HG03442 (cell line): ENCODE data around the gene MEGF6.

Experiments
- ATAC-seq: cut with Tn5 transposase; IDR thresholded peaks from one replicate; pipeline ENCODE4 v1.9.1; 2021; ENCODE audit warnings: mild to moderate bottlenecking, moderate library complexity; ENCODE audit not compliant: unreplicated experiment

MEGF6 gene

DNA sequence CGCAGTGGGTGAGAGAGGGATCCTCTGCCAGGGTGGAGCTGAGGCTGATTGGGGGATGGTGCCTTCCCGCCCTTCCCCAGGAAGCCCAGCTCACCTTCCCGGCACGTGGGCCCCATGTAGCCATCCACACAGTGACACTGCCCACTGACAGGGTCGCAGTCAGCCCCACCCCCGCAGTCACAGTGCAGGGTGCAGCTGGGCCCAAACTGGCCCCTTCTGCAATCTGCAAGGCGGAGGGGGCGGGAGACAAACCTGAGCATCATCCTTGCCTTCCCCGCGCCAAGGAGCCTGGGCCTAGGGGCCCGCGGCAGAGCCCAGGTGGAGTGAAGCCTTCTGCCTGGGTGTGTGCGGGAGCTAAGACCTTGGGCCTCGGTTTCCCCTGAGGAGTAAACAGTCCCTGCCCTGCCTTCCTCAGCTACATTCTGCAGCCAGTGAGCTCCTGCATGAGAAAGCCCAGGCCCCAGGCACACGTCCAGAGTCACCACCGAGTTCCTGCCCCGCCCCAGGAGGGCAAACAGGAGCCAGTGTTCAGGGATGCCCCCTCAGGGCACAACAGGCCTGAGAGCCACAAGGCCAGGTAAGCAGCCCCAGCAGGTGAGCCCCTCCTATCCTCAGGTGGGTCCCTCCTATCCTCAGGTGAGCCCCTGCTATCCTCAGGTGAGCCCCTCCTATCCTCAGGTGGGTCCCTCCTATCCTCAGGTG is 118.6 kb downstream of the MEGF6 start:
- no peak for ATAC-seq

DNA sequence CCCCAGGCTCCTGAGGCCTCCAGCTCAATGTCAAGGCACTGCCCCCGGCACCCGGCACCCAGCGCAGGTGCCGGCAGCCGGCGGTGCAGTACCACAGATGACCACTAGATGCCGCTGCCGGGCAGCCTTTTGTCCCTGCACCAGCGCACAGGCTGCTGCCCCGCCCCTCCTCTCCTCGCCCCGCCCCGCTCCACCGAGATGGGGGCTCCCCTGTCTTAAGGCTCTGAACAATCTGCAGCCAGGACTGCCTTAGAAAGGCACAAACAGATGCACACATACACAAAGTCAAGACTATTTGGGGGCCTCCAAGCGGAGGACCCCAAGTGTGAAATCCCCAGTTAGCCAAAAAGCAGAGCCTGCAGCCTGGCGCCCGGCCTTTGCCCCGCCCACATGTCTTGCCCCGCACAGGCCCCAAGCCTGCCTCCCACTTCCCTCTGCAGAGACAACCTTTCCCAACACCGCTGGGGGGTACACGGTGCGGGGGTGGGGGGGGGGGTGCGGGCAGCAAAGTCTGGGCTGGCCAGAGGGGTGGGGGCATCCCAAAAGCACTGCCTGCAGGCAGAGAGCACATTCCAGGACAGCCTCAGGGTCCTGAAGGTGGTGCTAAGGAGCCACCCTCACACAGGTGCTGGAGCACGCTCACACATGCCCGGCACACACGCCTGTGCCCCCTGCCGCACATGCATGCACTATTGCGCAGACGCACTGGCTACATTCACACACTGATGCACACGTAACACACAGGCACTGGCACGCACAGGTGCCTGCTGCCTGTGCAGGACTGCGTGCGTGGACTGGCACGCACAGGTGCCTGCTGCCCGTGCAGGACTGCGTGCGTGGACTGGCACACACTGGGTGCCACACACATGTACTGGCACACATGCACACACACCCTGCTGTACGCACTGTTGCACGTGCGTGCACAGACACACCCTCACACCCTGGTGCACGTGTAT is 119.7 kb downstream of the MEGF6 start:
- no peak for ATAC-seq

DNA sequence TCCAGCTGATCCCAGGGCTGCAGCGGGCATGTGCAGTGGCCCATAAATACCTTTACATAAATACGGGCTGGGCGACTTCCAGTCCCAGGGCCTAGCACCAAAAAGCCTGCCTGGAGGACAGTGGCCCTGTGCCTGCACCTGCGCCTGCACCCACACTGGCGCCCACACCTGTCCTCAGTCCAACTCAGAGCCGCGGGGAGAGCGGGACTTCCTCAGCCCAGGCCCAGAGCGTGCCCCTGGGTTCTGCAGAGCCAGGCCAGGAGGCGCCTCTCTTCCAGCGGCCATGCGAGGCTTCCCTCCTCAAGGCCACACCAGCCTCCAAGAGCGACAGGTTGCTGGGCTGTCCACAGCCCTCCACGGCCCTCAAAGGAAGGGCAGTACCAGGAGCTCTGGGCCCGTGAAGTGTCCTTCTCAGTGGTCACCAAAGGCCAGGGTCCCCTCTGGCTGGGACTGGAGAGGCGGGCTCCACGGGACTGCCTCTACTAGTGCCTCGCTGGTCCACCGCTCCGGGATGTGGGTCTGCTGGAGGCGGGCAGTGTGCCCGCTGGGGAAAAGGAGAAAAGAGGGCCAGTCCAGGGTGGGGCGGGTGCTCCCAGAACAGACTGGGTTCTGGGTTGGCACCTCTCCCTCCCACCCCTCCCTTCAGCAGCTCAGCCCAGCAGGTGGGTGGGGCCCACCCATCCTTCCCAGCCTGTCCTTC is 121.1 kb downstream of the MEGF6 start:
- ATAC-seq: no peak

DNA sequence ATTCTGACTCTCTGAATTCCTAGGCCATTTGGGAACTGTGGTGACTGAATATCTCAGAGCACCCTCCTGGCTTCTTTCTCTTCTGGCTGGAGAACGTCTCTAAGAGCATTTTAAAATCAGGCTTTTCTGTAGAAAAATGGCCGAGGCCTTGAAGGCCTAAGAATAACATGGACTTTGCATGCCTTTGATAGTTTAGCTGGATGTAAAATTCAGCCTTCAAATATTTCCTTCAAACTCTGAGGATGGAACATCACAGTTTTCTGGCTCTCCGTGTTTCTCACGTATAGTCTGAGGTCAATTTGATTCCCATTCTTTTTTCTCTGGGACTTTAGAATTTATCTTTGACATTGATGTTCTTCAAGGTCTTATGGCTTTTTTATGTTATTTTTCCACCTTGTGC is 122.9 kb downstream of the MEGF6 start:
- ATAC-seq: no peak

DNA sequence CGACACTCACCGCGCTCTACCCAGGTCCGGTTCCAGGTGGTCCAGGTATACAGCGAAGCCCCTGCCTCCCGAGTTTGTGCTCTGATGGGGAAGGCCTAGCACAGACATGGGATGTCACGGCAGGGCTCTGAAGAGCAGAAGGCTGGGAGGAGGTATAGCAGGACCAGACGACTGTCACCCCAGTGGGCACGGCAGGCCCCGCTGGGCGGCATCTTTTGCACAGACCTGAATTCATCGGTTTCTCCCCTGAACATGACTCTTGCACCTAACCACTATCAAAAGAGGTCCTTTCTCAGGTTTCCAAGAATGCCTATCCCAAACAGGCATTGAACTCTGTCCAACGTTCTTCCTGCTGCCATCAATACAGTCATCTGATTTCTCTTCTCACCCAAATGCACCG is 126.3 kb downstream of the MEGF6 start:
- no peak for ATAC-seq

DNA sequence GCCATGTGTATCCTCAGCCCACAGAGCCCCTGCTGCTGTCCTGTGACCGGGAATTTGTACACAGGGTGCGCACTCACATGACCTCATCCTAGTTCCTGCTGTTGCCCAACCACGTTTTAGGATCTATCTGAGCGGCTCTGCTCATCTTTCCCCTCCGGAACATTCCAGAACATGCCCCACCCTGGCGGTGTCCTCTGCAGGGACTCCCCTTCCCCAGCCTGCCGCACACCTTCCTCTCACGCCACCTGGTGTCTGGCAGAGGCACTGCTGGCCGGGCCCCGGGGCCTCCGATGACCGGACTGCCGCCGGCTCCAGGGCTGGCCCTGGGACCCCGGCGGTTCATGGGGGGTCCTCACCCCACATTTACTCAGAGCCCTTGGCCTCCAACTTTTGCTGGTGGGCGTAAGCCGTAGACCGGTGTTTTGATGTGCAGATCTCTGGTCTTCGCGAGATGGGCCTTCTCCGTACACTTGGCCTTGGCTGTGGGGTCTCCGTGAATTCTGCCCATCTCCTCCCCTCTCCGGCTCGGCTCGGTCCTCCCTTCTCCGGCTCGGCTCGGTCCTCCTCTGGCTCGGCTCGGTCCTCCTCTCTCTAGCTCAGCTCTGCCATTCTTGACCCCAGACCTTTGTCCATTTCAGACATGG is 127.4 kb downstream of the MEGF6 start:
- no peak for ATAC-seq

DNA sequence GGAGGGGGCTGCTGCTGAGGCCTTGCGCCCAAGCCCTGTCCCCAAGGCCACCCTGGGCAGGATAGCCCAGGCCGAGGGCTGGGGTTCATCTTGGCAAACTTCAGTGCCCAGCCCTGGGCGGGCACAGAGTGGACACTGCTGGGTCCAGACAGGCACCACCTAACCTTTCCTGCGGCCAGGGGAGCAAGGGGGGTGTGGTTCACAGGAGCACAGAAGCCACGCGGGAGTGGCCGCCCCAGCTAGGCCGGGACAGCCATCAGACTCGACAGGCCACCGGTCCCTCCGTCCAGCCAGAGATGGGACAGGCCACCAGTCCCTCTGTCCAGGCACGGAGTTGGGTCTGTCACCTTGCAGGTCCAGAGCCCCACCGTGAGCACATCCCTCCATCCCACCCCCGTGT is 127.9 kb downstream of the MEGF6 start:
- no peak for ATAC-seq

DNA sequence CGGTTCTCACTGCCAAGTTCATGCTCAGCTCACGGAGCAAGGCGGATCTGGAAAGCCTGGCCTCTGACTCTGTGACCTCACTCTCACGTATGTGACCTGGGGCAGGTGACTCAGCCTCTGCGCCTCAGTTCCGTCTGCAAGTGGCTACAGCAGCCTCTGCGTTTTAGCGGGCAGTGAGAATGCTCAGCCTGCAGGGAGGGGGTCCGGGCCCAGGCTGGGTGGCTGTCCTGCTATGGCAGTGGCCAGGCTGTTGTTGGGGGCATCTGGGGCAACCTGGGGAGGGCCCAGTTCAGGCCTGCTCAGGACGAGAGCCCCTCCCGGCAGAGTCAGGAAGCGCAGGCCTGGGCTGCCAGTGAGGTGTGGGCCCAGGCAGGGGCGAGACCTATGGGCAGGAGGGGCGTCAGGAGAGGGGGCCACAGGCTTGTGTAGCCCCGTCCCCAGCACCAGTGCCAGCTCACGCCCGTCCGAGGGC is 128.9 kb downstream of the MEGF6 start:
- ATAC-seq: no peak

DNA sequence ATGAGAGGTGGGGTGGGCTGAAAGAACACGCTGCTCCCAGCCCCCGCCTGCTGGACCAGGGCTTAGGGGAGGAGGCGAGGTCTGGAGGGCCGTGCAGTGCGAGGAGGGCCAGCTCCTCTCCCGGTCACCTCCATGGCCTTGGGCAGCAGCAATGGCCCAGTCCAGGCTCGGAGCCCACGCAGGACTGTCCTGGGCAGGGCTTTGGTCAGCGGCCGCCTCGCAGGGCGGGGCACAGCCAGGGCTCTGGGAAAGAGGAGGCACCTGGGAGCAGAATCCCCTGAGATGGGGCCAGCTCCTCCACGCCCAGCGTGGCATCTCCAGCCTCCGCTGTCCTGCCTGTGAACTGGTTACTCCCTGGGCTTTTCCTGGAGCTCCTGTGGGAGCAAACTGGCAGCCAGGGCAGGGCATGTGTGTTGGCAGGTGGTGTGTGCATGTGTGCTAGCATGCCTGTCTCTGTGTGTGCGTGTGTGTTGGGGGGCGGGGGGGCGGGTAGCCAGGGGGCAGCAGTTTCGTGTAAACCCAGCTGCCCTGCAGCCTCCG is 129.4 kb downstream of the MEGF6 start:
- ATAC-seq: no peak

DNA sequence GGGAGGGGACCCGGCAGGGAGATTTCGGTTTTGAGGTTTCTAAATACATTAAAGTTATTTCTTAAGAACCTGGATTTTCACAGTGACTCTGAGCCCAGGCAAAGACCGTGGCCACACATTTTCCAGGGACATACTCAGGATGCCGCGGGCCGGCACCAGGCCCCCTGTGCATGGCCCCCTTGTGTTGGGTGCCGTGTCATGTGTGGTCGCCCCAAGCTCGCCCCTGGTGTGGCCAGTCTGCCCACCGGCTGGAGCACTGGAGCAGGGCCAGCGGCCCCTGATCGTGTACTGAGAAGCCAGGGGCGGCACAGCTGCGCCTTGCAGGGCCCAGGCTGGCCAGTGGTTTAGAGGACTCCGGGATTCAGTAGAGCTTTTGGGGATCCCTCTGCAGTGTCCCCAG is 130.3 kb downstream of the MEGF6 start:
- ATAC-seq: no peak

DNA sequence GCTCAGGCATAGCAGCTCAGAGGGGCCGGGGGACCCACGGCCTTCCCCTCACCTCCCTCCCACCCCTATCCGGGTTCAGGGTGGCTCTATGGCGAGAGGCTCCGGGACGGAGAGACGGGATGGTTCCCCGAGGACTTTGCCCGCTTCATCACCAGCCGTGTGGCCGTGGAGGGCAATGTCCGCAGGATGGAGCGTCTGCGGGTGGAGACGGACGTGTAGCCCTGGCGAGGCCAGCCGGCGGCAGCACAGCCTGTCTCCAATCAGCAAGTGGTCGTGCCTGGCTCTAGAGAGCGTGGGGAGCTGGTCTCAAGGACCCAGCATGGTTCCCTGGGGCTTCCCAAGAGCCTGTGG is 131.0 kb downstream of the MEGF6 start:
- ATAC-seq: no peak

DNA sequence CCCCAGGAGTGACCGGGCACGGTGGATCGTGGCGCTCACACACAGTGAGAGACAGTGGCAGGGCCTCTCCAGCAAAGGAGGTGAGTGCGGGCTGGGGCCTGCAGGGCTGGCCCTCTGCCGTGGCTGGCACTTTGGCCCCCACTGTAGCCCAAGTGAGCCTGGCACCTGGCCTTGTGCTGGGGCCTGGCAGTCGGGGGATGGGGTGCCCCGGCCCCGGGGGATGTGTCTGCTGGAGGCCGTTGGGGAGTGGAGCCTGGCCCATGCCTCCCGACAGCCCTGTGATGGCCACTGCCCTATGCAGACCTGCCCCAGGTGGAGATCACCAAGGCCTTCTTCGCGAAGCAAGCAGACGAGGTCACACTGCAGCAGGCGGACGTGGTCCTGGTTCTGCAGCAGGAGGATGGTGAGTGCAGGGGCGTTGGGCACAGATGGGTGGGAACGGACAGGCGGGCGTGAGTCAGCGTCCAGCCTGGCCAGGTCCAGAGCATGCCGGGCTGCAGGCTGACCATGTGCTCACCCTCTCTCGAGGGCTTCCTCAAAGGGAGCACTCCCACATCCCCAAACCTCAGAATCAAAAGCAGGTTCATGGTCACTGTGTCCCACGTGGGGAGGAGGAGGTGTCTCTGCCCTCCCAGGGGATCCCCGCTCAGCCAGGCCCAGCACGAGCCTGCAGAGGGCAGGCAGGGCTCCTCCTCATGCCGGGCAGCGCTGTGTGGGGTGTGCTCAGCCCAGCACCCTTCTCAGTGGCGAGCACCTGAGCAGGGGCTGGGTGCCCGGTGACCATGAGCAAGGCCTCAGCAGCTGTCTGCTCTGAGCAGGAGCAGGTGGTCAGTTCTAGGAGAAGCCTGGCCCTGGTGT is 131.6 kb downstream of the MEGF6 start:
- no peak for ATAC-seq

DNA sequence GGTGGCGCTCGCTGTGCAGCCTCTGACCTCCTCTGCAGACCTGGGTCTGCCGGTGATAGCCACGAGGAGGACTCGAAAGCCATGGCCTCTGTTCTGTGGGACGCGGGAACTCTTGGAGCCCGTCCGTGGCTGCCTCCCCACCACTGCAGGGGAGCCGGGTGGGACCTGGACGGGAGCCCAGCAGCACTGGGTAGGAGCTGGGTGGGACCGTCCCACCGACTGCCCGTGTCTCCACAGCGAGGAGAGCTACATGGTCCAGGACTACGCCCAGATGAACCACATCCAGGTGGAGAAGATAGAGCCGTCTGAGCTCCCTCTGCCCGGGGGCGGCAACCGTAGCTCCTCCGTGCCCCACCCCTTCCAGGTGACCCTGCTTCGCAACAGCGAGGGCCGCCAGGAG is 133.1 kb downstream of the MEGF6 start:
- ATAC-seq: no peak

DNA sequence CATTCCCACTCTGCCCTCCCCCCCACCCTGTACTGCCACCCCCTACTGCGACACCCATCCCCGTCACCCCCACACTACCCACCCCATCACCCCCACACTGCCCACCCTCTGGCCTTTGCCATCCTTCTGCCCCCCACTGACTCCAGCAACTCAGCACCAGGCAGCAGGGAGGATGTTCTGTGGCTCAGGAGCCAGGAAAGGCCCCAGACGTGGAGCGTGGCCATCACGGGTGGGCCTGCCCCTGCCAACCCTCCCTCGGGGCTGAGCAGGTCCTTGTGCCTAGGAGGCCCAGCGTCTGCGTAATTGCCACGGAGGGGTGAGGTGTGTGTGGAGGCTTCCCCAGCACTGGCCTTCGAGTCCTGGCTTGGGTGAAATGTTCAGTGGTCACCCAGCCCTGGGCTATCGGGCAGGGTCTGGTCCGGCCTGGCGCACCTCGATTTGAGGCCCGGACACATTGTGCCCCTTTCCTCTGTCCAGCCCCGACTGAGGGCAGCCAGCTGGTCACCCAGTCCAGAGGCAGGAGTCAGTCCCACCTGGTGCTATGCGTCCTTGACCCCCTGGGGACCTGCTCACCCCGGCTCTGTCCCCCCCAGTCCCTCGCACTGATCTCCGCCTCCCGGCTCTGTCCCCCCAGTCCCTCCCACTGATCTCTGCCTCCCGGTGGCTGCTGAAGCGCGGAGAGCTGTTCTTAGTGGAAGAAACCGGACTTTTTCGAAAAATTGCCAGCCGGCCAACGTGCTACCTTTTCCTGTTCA is 133.9 kb downstream of the MEGF6 start:
- no peak for ATAC-seq

DNA sequence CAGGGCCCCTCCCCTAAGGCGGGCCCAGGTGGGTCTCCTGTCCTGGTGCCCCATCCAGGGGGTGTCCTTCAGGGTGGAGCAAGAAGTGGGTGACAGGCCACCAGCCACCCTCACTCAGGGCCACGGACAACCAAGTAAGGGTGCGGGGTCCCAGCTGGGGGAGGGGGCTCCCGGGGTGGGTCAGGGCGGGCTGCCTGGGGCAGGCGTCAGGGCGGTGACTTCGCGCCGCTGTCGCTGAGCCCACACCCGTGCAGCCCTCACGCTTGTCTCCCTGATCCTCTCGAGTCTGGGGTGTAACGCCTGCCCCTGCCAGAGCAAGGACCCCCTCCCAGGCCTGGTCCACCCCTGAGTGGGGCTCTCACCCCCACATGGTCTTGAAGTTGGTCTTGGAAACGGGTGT is 134.6 kb downstream of the MEGF6 start:
- ATAC-seq: no peak

DNA sequence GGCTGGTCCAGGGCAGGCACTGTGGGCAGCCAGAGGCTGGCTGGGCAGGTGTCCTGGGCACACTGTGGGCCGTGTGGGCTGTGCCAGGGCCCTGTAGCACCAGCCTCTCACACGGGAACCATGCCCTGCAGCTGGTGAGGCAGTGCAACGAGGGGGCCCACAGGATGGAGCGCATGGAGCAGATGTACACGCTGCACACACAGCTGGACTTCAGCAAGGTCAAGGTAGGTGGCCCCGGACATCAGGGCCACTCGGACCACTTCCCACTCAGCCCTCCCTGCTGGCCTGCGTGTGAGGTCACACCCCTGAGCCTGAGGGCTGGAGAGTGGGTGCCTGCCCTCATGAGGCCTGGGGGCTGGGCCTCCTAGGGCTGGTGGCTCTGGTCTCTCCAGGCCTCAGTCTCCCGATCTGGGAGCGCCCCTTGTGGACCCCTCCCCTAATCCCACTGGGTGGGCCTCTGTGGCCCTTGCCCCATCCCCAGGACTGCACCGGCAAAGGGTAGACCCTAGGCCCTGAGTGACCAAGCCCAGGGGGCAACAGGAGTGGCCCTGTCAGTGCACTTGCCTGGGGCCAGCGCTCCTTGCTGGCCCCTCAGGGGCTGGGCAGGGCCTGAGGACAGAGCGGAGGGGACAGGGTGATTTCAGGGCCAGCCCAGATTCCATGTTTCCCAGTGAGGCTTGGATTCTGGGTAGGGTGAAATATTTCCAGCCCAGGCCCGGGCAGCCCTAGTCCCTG is 135.3 kb downstream of the MEGF6 start:
- ATAC-seq: no peak

DNA sequence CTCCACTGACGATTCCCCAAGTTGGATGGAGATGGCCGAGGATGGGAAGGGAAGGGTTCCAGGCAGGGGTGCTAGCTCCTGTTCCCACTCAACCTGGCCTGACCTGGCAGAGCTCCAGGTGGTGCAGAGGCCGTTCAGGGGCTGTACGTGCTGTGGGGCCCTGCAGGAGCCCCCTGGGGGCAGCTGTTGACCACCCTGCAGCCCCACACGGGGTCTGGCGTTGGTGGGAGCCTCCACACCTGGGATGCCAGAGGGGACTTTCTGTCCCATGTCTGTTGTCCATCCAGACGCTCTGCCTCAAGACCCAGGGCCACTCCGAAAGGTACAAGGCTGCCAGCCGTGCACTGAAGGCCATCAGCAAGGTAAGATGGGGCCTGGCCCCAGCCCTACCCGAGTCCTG is 136.9 kb downstream of the MEGF6 start:
- no peak for ATAC-seq

DNA sequence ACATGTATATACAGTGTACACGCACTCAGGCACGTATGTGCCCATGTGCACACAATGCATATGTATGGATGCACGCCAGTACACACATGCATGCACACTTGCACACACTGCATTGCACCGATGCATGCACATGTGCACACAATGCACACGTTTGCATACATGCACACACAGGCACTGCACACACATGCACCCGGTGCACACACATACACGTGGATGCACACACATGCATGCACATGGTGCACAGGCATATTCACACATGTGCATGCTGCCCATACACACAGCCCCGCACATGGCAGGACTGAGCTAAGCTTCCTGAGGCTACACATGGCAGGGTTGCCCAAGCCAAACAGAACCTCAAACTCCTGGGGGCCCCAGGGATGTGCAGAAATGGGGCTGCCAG is 137.3 kb downstream of the MEGF6 start:
- ATAC-seq: no peak
